HL-60 (cell line): ENCODE results near the gene IFT20.

Source experiments
- CTCF ChIP-seq: IDR thresholded peaks from one replicate; pipeline ENCODE4 v1.5.1; 2011; ENCODE audit warnings: low read length, control low read depth, inconsistent platforms; ENCODE audit not compliant: insufficient read depth
- GABPA ChIP-seq: IDR thresholded peaks from 2 replicates; pipeline ENCODE4 v1.6.1; 2012; ENCODE audit warnings: low read depth
- POLR2AphosphoS5 ChIP-seq: IDR thresholded peaks from 2 replicates; pipeline ENCODE4 v1.6.1; 2012; ENCODE audit warnings: low read depth
- REST ChIP-seq: IDR thresholded peaks from 2 replicates; pipeline ENCODE4 v1.6.1; 2012; ENCODE audit warnings: low read depth; ENCODE audit not compliant: insufficient replicate concordance

- TF ChIP-seq CTCF = no peak
- TF ChIP-seq REST = no peak
- TF ChIP-seq POLR2AphosphoS5 = no peak
- no peak for TF ChIP-seq GABPA
Observed at GRCh38 chr17:28324781-28325180, 10.5 kb downstream of the IFT20 start.
